SU-DHL-6 (cell line): ENCODE results near the gene C12orf50.

Source experiments
- H2AFZ ChIP-seq: fragments of 200-600 bp; sonication (generic); 2 replicates; pipeline ENCODE4 v1.6.1; 2014; ENCODE audit warnings: low read depth, mild to moderate bottlenecking, moderate library complexity, mixed read lengths, antibody characterized with exemption, low read length; ENCODE audit not compliant: severe bottlenecking
- H3F3A ChIP-seq: fragments of 200-600 bp; shearing (Covaris generic); 2 replicates; pipeline ENCODE4 v1.6.0; 2016; ENCODE audit warnings: antibody characterized with exemption, mild to moderate bottlenecking; ENCODE audit not compliant: insufficient read depth
- H3K27ac ChIP-seq: fragments of 200-600 bp; sonication (generic); 2 replicates; pipeline ENCODE4 v1.5.1; 2016; ENCODE audit warnings: low read depth, mild to moderate bottlenecking, low read length, moderate library complexity, mixed read lengths
- H3K27me3 ChIP-seq: fragments of 200-600 bp; sonication (generic), shearing (Covaris generic); 2 replicates; pipeline ENCODE4 v1.6.0; 2014; ENCODE audit warnings: mild to moderate bottlenecking, low read length
- H3K36me3 ChIP-seq: fragments of 200-600 bp; sonication (generic); 2 replicates; pipeline ENCODE4 v1.6.1; 2014; ENCODE audit warnings: mild to moderate bottlenecking, low read length, mixed read lengths
- H3K4me2 ChIP-seq: fragments of 300-600, 200-600 bp; shearing (Covaris generic), sonication (generic); 2 replicates; pipeline ENCODE4 v1.6.0; 2014; ENCODE audit warnings: low read length, low read depth, mild to moderate bottlenecking; ENCODE audit not compliant: poor library complexity, severe bottlenecking
- H3K4me3 ChIP-seq: fragments of 200-600 bp; sonication (generic); 2 replicates; pipeline ENCODE4 v1.5.1; 2014; ENCODE audit warnings: antibody characterized with exemption, low read length, mild to moderate bottlenecking, mixed read lengths; ENCODE audit not compliant: insufficient read depth, poor library complexity, severe bottlenecking
- H3K79me2 ChIP-seq: fragments of 200-600 bp; sonication (generic); 2 replicates; pipeline ENCODE4 v1.6.1; 2014; ENCODE audit warnings: mild to moderate bottlenecking, low read length, moderate library complexity; ENCODE audit not compliant: insufficient read depth
- H3K9ac ChIP-seq: fragments of 200-600 bp; sonication (generic); 2 replicates; pipeline ENCODE4 v1.7.0; 2014; ENCODE audit warnings: mild to moderate bottlenecking, low read length
- H3K9me2 ChIP-seq: fragments of 200-600 bp; sonication (generic); replicated peaks from 2 replicates; pipeline ENCODE4 v1.6.1; 2014; ENCODE audit warnings: low read length; ENCODE audit not compliant: insufficient read depth
- H3K9me3 ChIP-seq: fragments of 200-600 bp; sonication (generic); 2 replicates; pipeline ENCODE4 v1.6.1; 2014; ENCODE audit warnings: low read length, mixed read lengths; ENCODE audit not compliant: insufficient read depth
- H4K20me1 ChIP-seq: fragments of 200-600 bp; sonication (generic); 2 replicates; pipeline ENCODE4 v1.6.1; 2014; ENCODE audit warnings: low read depth, mild to moderate bottlenecking, antibody characterized with exemption, low read length, moderate library complexity, mixed read lengths
- EZH2phosphoT487 ChIP-seq: fragments of 200-600 bp; sonication (generic), shearing (Covaris generic); conservative IDR thresholded peaks from 2 replicates; pipeline ENCODE4 v1.6.1; 2018; ENCODE audit warnings: mild to moderate bottlenecking, antibody characterized with exemption, low read length, moderate library complexity, mixed read lengths
- TF ChIP-seq, protein P1 (sequence below): fragments of 200-600 bp; sonication (generic); IDR thresholded peaks from one replicate; pipeline ENCODE4 v1.5.1; 2017; ENCODE audit warnings: antibody characterized with exemption, mild to moderate bottlenecking, low read length, moderate library complexity; ENCODE audit not compliant: insufficient read depth, poor library complexity, severe bottlenecking

The C12orf50 gene, protein sequence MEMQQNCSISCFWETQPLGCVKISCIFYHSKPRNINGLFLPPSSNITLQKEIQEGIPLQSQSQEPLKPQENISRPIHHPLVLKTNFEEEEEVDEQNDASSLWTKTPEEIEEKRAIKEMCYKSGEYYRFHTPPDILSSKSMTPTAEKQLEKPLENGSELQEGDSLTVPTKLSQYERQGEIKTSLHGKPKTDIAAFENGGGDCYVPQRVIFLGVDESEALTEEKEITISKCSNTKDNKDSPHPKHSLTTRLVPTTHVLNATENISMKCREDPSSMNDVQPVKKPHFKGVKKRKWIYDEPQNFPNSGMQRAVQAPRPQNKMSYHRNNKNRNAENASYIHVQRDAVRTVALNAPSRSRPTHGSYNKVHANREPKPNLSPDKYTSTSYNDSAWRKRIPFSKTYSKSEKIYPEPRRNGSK

DNA sequence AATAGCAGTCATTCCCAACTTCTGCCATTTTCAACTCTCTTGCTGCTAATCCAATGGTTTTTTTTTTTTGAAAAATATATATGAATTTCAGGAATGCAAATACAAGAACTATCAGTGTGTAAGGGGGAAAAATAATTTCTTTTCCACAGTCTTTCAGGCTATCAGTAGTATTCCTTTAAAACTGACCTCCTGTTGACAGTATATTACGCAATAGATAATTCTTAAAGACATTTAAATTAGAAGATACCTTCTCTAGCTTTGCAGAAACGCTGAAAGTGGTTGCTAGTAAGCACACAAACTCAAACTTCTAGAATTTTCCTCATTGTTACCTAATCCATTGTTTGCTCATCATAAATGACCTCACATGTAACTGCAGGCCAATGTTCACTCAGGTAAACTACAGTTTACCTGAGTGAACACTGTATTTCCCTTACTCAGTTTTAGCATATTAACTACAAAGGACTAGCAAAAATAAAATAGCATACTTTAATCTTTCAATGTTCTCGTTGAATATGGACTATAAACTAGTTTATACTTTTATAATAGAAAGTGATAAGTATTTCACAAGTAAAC lies at the start of gene C12orf50:
Gene C12orf50 (minus strand): TSS at position 309 of the 573 bp plus-strand sequence. CDS start 2,439 bp downstream, outside the sequence.
- Histone ChIP-seq H3K36me3 (no peaks in the 10 kb centered on the region), H3K27me3 (no peaks in the 10 kb centered on the region), H3K4me2 (no peak within 1 kb of the TSS), H4K20me1 (no peaks in the 10 kb centered on the region), H3K27ac (no peak within 1 kb of the TSS), H3K79me2 (no peaks in the 10 kb centered on the region), H2AFZ (no peak within 1 kb of the TSS), H3K9me2 (no peaks in the 10 kb centered on the region), H3K9me3 (no peaks in the 10 kb centered on the region), H3F3A (no peaks in the 10 kb centered on the region), H3K4me3 (no peak within 1 kb of the TSS), H3K9ac (no peak within 1 kb of the TSS)
- TF ChIP-seq, protein P1, sequence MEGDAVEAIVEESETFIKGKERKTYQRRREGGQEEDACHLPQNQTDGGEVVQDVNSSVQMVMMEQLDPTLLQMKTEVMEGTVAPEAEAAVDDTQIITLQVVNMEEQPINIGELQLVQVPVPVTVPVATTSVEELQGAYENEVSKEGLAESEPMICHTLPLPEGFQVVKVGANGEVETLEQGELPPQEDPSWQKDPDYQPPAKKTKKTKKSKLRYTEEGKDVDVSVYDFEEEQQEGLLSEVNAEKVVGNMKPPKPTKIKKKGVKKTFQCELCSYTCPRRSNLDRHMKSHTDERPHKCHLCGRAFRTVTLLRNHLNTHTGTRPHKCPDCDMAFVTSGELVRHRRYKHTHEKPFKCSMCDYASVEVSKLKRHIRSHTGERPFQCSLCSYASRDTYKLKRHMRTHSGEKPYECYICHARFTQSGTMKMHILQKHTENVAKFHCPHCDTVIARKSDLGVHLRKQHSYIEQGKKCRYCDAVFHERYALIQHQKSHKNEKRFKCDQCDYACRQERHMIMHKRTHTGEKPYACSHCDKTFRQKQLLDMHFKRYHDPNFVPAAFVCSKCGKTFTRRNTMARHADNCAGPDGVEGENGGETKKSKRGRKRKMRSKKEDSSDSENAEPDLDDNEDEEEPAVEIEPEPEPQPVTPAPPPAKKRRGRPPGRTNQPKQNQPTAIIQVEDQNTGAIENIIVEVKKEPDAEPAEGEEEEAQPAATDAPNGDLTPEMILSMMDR, result no peak
- TF ChIP-seq EZH2phosphoT487, result no peak

DNA sequence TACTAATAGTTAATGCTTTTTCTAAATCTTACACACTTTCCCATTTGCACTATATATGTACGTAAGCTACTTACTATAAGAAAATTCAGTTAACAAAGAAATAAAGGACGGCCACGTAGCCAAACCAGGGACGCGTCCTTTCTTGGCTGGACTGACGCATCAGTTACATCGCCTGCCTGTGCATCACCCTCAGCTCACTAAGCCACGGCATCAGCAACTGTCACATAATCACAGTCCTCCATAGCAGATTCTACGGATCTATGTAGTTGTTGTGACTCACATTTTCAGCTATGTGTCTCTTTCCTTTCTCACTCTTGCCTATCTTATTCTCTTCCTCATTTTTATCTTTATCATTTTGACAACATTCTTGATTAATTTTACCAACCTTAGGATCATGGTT lies 38.1 kb upstream of the C12orf50 start:
- Histone ChIP-seq H3K27ac (no peak overlapping the region), H3K9me2 (no peaks in the 10 kb centered on the region), H3K79me2 (no peaks in the 10 kb centered on the region), H3K27me3 (no peaks in the 10 kb centered on the region), H3K9ac (no peak overlapping the region), H3K4me3 (no peak overlapping the region), H4K20me1 (no peaks in the 10 kb centered on the region), H2AFZ (no peak overlapping the region), H3K9me3 (no peaks in the 10 kb centered on the region), H3F3A (no peaks in the 10 kb centered on the region), H3K4me2 (no peak overlapping the region), H3K36me3 (peaks cover 10% of the 10 kb centered on the region; the same call in 1 of the 2 replicates)
- TF ChIP-seq, protein P1, result no peak
- TF ChIP-seq EZH2phosphoT487, result no peak

DNA sequence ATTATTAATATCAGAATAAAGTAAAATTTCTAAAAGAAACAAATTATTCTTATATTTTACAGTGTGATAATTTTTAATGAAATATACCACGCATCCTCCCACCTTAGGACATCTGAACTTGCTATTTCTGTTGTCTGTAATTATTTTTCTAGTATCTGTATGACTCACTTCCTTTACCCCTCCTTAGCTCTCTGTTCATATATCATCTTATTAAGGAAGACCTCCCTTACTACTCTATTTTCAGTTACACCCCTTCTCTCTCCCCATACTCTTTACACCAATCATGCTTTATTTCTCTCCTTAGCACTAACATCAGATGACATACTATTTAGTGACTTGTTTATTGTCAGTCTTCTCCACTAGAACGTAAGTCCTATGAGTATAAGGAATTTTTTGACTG lies 34.2 kb upstream of the C12orf50 start:
- H3K27ac ChIP-seq, result no peak overlapping the region
- H3K27me3 ChIP-seq, result no peaks in the 10 kb centered on the region
- peaks cover 11% of the 10 kb centered on the region; the same call in 1 of the 2 replicates for H3K36me3 ChIP-seq
- no peaks in the 10 kb centered on the region for H3F3A ChIP-seq
- no peaks in the 10 kb centered on the region for H3K9me3 ChIP-seq
- no peaks in the 10 kb centered on the region for H4K20me1 ChIP-seq
- H3K9ac ChIP-seq, result no peak overlapping the region
- H2AFZ ChIP-seq, result no peak overlapping the region
- TF ChIP-seq, protein P1, result no peak
- no peak for TF ChIP-seq EZH2phosphoT487
- no peaks in the 10 kb centered on the region for H3K79me2 ChIP-seq
- no peak overlapping the region for H3K4me3 ChIP-seq
- H3K9me2 ChIP-seq, result no peaks in the 10 kb centered on the region
- H3K4me2 ChIP-seq, result no peak overlapping the region
